Sigmoid colon (tissue), 7 donors: ENCODE results near the gene PLOD3. TPM values are rescaled to one million over a fixed set of nuclear protein-coding genes. Genes with fewer than 3 reads are reported as not detected.

Experiments used
- DNase-seq: peaks from one replicate; pipeline ENCODE4 v3.0.0-alpha.2; 2019
- H3K27ac ChIP-seq, 4 donors: fragments of 200-600 bp; sonication (generic); one replicate each; pipeline ENCODE4 v1.5.1; 2016 to 2019; ENCODE audit warnings: mild to moderate bottlenecking in 1 of 4
- H3K27me3 ChIP-seq, 3 donors: fragments of 200-600 bp; sonication (generic); one replicate each; pipeline ENCODE4 v1.5.1; 2019; ENCODE audit warnings: mild to moderate bottlenecking in 1 of 3
- H3K36me3 ChIP-seq, 4 donors: fragments of 200-600 bp; sonication (generic); one replicate each; pipeline ENCODE4 v1.5.1; 2016 to 2019
- H3K4me1 ChIP-seq, 4 donors: fragments of 200-600 bp; sonication (generic); one replicate each; pipeline ENCODE4 v1.5.1; 2017 to 2019
- H3K4me3 ChIP-seq, 4 donors: fragments of 200-600 bp; sonication (generic); one replicate each; pipeline ENCODE4 v1.5.1; 2017 to 2019; ENCODE audit warnings: mild to moderate bottlenecking in 2 of 4, moderate library complexity in 1 of 4
- H3K9me3 ChIP-seq, 4 donors: fragments of 200-600 bp in 3 of 4; sonication (generic) in 3 of 4; one replicate each; pipeline versions ENCODE4 v1.5.1 to v1.6.1; 2013 to 2019
- EP300 ChIP-seq, 4 donors: sonication (generic); formaldehyde crosslinking; IDR thresholded peaks; one replicate each; pipeline ENCODE4 v1.6.1; 2017; ENCODE audit warnings: antibody characterized with exemption in 4 of 4
- POLR2A ChIP-seq, 2 donors: fragments of 450-650 bp; IDR thresholded peaks; one replicate each; pipeline ENCODE4 v1.6.1; 2016; ENCODE audit warnings: antibody characterized with exemption in 2 of 2, mild to moderate bottlenecking in 2 of 2, moderate library complexity in 2 of 2
- POLR2AphosphoS5 ChIP-seq, 4 donors: sonication (generic); formaldehyde crosslinking; IDR thresholded peaks; one replicate each; pipeline ENCODE4 v1.6.1; 2017; ENCODE audit warnings: antibody characterized with exemption in 4 of 4
- WGBS, 2 donors: extraction: QIAGEN DNeasy Blood & Tissue Kit; methylation state at CpG; one replicate each; pipeline ENCODE4 v1.1.7; 2013; 5-methylcytosine and 5-hydroxymethylcytosine counted together
- intact Hi-C: fragments of 100-400 bp; cut with DNase I; formaldehyde crosslinking; loops from one replicate; pipeline ENCODE4 v1.15.1; 2023
- polyA plus RNA-seq, 3 donors: library from polyadenylated mRNA; stranded (reverse); fragments of 200-250 nt; gene quantifications; one replicate each; pipeline ENCODE4 v1.2.3, GENCODE V29; 2013
- total RNA-seq, 4 donors: library from RNA; depleted of rRNA; stranded (reverse); fragments of >200 nt; gene quantifications; one replicate each; pipeline ENCODE4 v1.1.0, GENCODE V29; 2016
- TF ChIP-seq, protein P1 (sequence below), 4 experiments: fragments of 450-650 bp in 3 of 4; fragments of 200-600 bp in 1 of 4; IDR thresholded peaks; one replicate each; pipeline ENCODE4 v1.5.1; 2016 to 2019; ENCODE audit warnings: antibody characterized with exemption in 4 of 4, mild to moderate bottlenecking in 3 of 4, moderate library complexity in 2 of 4
- donor health status: healthy with polysubstance abuse.
- donor health status: Bipolar disorder and iron deficiency.
- donor health status: healthy.

Gene PLOD3
- total and polyA plus RNA-seq, 7 donors: 18.0 to 57.3 (median 26.0) TPM

DNA sequence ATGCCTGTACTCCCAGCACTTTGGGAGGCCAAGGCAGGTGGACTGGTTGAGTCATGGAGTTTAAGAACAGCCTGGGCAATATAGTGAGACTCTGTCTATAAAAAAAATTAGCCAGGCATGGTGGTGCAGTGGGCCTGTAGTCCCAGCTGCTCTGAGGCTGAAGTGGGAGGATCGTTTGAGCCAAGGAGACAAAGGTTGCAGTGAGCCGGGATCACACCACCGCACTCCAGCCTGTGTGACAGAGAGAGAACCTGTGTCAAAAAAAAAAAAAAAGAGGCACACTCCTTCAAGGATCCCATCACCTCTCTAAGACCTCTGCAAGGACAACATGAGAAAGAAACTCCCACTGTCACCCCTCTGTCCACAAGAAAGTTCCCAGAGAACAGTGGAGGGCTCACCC lies 41.7 kb downstream of the PLOD3 start:
- Histone ChIP-seq H3K36me3 (no peaks in the 10 kb centered on the region), H3K4me1 (peaks cover 0 to 46% (median 34%) of the 10 kb centered on the region in 4 donors), H3K9me3 (no peaks in the 10 kb centered on the region), H3K27me3 (peaks cover 69 to 100% (median 94%) of the 10 kb centered on the region in 3 donors), H3K4me3 (no peak overlapping the region), H3K27ac (no peak overlapping the region)
- intact Hi-C loops: no loop called here
- no peak for DNase-seq
- WGBS, 2 donors: 4 to 21% methylated on average over 3 of the region's 3 CpGs
- TF ChIP-seq, protein P1, sequence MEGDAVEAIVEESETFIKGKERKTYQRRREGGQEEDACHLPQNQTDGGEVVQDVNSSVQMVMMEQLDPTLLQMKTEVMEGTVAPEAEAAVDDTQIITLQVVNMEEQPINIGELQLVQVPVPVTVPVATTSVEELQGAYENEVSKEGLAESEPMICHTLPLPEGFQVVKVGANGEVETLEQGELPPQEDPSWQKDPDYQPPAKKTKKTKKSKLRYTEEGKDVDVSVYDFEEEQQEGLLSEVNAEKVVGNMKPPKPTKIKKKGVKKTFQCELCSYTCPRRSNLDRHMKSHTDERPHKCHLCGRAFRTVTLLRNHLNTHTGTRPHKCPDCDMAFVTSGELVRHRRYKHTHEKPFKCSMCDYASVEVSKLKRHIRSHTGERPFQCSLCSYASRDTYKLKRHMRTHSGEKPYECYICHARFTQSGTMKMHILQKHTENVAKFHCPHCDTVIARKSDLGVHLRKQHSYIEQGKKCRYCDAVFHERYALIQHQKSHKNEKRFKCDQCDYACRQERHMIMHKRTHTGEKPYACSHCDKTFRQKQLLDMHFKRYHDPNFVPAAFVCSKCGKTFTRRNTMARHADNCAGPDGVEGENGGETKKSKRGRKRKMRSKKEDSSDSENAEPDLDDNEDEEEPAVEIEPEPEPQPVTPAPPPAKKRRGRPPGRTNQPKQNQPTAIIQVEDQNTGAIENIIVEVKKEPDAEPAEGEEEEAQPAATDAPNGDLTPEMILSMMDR (IDR thresholded peaks at IDR 0.05): no peak
- TF ChIP-seq EP300 (IDR thresholded peaks at IDR 0.05) (no peak), POLR2AphosphoS5 (IDR thresholded peaks at IDR 0.05) (no peak), POLR2A (IDR thresholded peaks at IDR 0.05) (no peak)

DNA sequence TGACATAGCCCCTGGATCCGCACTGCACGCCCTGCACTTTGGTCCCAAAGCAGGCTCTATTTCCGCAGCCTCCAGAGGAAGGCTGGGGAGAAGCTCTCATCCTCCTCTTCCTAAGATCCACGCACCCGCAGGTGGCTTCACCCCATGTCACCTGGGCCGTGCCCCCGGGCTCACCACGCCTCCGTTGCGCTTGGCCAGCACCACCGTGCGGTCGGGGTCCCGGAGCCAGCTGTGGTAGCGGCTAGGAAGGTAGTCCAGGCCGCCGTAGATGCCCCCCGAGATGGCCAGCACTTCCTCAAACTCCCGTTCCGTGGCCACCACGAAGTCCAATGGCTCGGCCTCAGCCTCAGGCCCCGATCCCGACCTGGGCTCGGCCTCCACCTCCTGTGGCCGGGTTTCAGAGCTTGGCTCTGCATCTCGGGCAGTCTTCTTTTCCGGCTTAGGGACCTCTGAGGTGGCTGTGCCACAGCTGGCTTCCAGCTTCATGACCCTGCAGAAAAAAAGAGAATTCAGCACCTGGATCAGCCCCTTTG lies 43.0 kb downstream of the PLOD3 start:
- TF ChIP-seq, protein P1 (IDR thresholded peaks at IDR 0.05): no peak
- no peak for TF ChIP-seq POLR2AphosphoS5 (IDR thresholded peaks at IDR 0.05)
- no peak for TF ChIP-seq EP300 (IDR thresholded peaks at IDR 0.05)
- no peak for TF ChIP-seq POLR2A (IDR thresholded peaks at IDR 0.05)
- Histone ChIP-seq H3K36me3 (no peaks in the 10 kb centered on the region), H3K4me1 (peaks cover 0 to 41% (median 30%) of the 10 kb centered on the region in 4 donors), H3K27ac (no peak overlapping the region), H3K27me3 (peaks cover 65 to 100% (median 94%) of the 10 kb centered on the region in 3 donors), H3K4me3 (no peak overlapping the region), H3K9me3 (no peaks in the 10 kb centered on the region)
- intact Hi-C loops: no loop called here
- no peak for DNase-seq
- WGBS, 2 donors: 14 to 34% methylated on average over 28 of the region's 28 CpGs

DNA sequence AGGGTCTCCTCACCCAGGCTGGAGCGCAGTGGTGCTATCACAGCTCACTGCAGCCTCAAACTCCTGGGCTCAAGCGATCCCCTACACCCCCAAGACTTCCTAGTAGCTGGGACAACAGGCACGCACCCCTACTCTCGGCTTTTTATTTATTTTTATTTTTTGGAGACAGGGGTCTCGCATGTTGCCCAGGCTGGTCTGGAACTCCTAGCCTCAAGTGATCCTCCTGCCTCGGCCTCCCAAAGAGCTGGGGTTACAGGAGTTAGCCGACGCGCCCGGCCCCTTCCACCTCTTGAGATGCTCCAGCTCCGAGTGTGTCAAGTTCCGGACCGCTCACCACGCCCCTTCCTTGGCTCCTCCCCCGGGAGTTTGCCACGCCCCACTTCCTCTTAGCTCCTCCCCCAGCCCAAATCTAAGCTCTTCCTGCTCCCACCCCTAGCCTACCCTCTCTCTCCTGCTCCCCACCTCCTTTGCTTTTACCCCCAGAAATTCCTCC lies 43.6 kb downstream of the PLOD3 start:
- no peak for TF ChIP-seq EP300 (IDR thresholded peaks at IDR 0.05)
- no peak for TF ChIP-seq POLR2AphosphoS5 (IDR thresholded peaks at IDR 0.05)
- TF ChIP-seq POLR2A (IDR thresholded peaks at IDR 0.05): no peak
- TF ChIP-seq, protein P1 (IDR thresholded peaks at IDR 0.05): no peak
- Histone ChIP-seq H3K9me3 (no peaks in the 10 kb centered on the region), H3K4me1 (peaks cover 0 to 36% (median 25%) of the 10 kb centered on the region in 4 donors), H3K27ac (no peak overlapping the region), H3K36me3 (no peaks in the 10 kb centered on the region), H3K27me3 (peaks cover 60 to 100% (median 94%) of the 10 kb centered on the region in 3 donors), H3K4me3 (peak overlapping the region in 1 of 4 donors; percentile 16)
- DNase-seq: no peak
- intact Hi-C loops: no loop called here
- 6 to 10% methylated on average over 16 of the region's 16 CpGs for WGBS, 2 donors

DNA sequence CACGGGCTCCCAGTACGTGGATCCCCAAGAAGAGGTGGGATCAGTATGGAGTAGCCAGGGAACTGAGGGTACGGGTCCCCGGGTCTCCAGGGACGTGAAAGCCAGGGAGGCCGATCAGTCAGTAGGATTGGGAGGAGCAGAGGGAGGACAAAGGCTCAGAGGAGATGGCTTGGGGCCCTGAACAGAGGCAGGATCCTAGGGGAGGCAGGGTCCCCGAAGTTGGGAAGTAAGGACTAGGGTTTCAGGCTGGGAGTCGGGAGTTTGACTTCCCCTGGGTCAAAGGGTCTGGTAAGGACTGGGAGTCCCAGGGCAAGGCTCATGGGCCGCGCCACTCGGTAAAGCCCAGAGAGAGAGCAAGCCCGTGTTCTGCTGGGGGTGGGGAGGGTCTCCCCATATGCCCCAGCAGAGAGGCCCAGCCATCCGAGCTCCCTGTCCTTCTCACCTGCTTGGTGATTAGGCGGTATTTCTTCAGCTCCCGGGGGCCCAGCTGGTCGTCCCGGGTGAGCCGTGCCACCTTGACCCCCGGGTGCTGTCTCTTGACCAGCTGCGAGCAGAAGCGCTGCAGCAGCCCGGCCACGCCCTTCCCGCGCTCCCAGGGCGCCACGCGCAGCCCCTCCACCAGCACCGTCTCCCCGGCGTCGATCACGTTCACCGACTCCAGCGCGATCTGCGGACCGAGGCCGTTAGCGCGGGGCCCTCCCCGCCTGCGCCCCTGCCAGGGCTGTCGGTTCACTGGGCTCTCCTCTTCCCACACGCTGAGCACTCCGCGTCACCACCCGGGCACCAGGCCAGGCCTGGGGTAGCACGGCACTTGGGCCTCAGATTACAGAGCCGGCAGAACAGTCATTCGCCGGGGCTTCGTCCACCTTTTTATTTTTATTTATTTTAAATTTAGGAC lies 44.3 kb downstream of the PLOD3 start:
- H3K27ac ChIP-seq: no peak overlapping the region
- H3K4me3 ChIP-seq: peak overlapping the region in 1 of 4 donors; percentile 16
- 2 to 4% methylated on average over 53 of the region's 53 CpGs for WGBS, 2 donors
- H3K4me1 ChIP-seq: peaks cover 0 to 36% (median 25%) of the 10 kb centered on the region in 4 donors
- no peak for DNase-seq
- peaks cover 62 to 100% (median 96%) of the 10 kb centered on the region in 3 donors for H3K27me3 ChIP-seq
- no peaks in the 10 kb centered on the region for H3K36me3 ChIP-seq
- no peak for TF ChIP-seq EP300 (IDR thresholded peaks at IDR 0.05)
- no peaks in the 10 kb centered on the region for H3K9me3 ChIP-seq
- intact Hi-C loops: no loop called here
